HG02840 (cell line): ENCODE measurements around the gene SIX6.
"Not testable (repeated sequence)": the region's sequence is repeated elsewhere in the genome, so short reads cannot be mapped to it uniquely, and the experiment has no call there.

ENCODE experiments used
- ATAC-seq: cut with Tn5 transposase; IDR thresholded peaks from one replicate; pipeline ENCODE4 v1.9.1; 2021; ENCODE audit warnings: mild to moderate bottlenecking, moderate library complexity, moderate number of reproducible peaks; ENCODE audit not compliant: unreplicated experiment, low FRiP score

The SIX6 gene

GRCh38 chr14:60508707-60509437 lies at the start of gene SIX6:
Gene SIX6, plus strand, starts transcription at chr14:60509146. Its CDS starts 253 bp downstream, at chr14:60509399.
- no peak for ATAC-seq

- not testable (repeated sequence) for ATAC-seq
Measured at GRCh38 chr14:60480248-60480647, 28.7 kb upstream of the SIX6 start.

GRCh38 chr14:60482743-60483142 lies 26.2 kb upstream of the SIX6 start:
- ATAC-seq: no peak

- no peak for ATAC-seq
Measured at GRCh38 chr14:60485057-60485597, 23.8 kb upstream of the SIX6 start.

GRCh38 chr14:60485598-60486251 lies 23.2 kb upstream of the SIX6 start, which contains the start of gene C14orf39:
Gene C14orf39, minus strand, starts transcription at chr14:60486063. Its CDS starts 985 bp downstream, at chr14:60485078.
- no peak for ATAC-seq

- no peak for ATAC-seq
Measured at GRCh38 chr14:60487211-60487610, 21.7 kb upstream of the SIX6 start.

GRCh38 chr14:60488175-60488574 lies 20.8 kb upstream of the SIX6 start:
- no peak for ATAC-seq

GRCh38 chr14:60490270-60490669 lies 18.7 kb upstream of the SIX6 start:
- ATAC-seq: no peak

- ATAC-seq: no peak
Measured at GRCh38 chr14:60495946-60496345, 13.0 kb upstream of the SIX6 start.

- ATAC-seq: no peak
Measured at GRCh38 chr14:60502541-60502940, 6.4 kb upstream of the SIX6 start.

- no peak for ATAC-seq
Measured at GRCh38 chr14:60505448-60505847, 3.5 kb upstream of the SIX6 start.

GRCh38 chr14:60506010-60506409 lies 2.9 kb upstream of the SIX6 start:
- ATAC-seq: no peak

- no peak for ATAC-seq
Measured at GRCh38 chr14:60506462-60506984, 2.4 kb upstream of the SIX6 start.

GRCh38 chr14:60506985-60507829 lies 1.7 kb upstream of the SIX6 start:
- no peak for ATAC-seq

GRCh38 chr14:60508363-60508706 lies 611 bp upstream of the SIX6 start:
- ATAC-seq: no peak

GRCh38 chr14:60509438-60510253 lies 700 bp downstream of the SIX6 start:
- no peak for ATAC-seq

- no peak for ATAC-seq
Measured at GRCh38 chr14:60510254-60510950, 1.5 kb downstream of the SIX6 start.

GRCh38 chr14:60510951-60511599 lies 2.1 kb downstream of the SIX6 start:
- no peak for ATAC-seq

GRCh38 chr14:60512126-60512525 lies 3.2 kb downstream of the SIX6 start:
- no peak for ATAC-seq
